ENCODE results near the gene PRR5L.

The PRR5L gene

DNA sequence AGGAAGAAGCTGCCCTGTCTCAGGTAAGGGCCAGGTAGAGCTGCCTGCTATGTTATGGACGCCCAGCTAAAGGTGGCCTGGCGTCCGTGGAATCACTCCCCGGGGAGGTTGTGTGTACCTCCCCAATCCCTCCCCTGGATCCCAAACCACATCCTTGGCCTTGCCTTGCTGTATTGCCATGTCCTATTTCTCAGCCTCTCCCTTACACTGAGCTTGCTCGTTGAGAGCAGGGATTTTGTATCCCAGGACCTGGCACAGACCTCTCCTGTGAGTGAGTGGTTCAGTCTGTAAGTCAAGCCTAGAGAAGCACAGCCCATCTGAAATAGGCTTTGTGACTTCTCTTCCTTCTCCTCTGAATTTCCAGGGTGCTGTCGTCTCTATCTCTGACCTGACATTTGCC lies 160.1 kb downstream of the PRR5L start:
- TF ChIP-seq, protein P1, sequence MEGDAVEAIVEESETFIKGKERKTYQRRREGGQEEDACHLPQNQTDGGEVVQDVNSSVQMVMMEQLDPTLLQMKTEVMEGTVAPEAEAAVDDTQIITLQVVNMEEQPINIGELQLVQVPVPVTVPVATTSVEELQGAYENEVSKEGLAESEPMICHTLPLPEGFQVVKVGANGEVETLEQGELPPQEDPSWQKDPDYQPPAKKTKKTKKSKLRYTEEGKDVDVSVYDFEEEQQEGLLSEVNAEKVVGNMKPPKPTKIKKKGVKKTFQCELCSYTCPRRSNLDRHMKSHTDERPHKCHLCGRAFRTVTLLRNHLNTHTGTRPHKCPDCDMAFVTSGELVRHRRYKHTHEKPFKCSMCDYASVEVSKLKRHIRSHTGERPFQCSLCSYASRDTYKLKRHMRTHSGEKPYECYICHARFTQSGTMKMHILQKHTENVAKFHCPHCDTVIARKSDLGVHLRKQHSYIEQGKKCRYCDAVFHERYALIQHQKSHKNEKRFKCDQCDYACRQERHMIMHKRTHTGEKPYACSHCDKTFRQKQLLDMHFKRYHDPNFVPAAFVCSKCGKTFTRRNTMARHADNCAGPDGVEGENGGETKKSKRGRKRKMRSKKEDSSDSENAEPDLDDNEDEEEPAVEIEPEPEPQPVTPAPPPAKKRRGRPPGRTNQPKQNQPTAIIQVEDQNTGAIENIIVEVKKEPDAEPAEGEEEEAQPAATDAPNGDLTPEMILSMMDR (IDR thresholded peaks at IDR 0.05; ENCODE audit: low read depth, low read length, missing control alignments) = no peak
- H3K4me3 ChIP-seq (replicated peaks; ENCODE audit: low read depth, low read length) = no peak overlapping the region
- DNase-seq (ENCODE audit: extremely low read depth, low read depth) = no peak

DNA sequence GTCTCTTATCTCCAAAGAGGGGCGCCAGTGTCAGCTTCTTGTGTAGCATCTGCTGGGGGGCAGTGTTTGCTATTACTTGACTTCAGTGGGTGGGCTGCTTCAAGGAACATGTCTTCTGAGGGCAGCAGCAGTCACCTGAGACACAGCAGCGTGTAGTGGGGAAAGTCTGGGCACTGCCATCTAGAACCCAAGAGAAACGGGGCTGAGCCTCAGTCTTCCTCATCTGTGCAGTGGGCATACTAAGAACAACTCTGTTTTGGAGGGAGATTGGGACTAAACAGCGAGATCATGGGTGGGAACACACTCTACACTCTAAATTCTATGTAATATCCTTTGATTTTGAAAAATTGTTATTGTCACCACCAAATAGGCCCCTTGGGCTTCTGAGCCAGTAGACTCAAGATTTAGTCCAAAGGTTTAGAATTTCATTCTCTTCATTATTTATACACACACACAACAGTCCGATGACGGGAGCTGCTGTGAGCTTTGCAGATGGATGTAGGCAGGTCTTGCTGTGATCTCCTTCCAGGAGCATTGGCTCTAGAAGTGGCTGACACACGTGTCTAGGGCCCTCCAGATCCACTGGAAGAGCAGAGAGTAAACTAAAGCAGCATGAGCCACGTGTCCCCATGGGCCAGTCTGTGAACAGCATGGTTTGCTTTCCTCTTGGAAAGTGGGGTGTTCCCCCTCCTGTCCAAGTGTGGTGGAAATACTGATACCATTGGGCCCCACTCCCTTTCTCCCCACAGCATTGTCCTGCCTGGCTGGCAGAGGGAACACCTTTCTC lies 162.2 kb downstream of the PRR5L start:
- DNase-seq (ENCODE audit: extremely low read depth, low read depth) = no peak
- TF ChIP-seq, protein P1 (IDR thresholded peaks at IDR 0.05; ENCODE audit: low read depth, low read length, missing control alignments) = no peak
- no peak overlapping the region for H3K4me3 ChIP-seq (replicated peaks; ENCODE audit: low read depth, low read length)

DNA sequence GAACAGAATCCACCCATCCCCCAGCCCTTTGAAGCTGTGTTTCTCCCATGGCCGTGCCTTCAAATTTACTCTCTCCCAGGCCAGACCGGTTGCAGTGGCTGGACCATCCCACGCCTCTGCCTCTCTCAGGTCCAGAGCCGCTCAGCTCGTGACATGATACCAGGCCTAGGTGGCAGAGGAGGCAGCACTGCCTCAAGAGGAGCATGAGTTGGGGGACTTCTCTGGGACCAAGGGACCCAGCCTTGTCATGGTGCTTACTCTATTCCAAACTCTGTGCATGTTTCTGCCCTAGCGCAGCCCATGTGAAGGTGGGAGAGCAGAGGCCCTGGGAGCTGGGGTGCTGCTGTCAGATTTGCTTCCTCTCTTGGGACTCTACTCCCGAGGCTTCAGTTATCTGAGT lies 163.0 kb downstream of the PRR5L start:
- DNase-seq (ENCODE audit: extremely low read depth, low read depth) = no peak
- TF ChIP-seq, protein P1 (IDR thresholded peaks at IDR 0.05; ENCODE audit: low read depth, low read length, missing control alignments) = no peak
- H3K4me3 ChIP-seq (replicated peaks; ENCODE audit: low read depth, low read length) = no peak overlapping the region

DNA sequence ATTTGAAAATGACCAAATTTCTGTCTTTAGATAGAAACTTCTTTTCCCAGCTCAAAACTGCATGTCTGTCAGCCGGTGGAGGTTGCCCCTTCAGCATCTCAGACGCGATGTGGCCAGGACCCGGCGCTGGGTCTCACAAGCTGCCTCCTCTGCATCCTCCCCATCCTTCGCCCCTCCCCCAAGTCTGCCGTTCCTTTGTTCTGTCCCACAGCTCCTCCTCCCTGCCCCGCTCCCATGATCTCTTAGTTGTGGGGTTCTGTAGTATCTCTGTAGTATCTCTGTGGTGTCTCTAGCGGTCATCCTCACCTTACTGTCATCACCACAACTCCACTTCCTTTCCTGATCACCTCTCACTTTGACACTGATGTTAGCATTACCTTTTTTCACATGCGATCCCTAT lies 164.1 kb downstream of the PRR5L start:
- TF ChIP-seq, protein P1 (IDR thresholded peaks at IDR 0.05; ENCODE audit: low read depth, low read length, missing control alignments) = no peak
- H3K4me3 ChIP-seq (replicated peaks; ENCODE audit: low read depth, low read length) = no peak overlapping the region
- no peak for DNase-seq (ENCODE audit: extremely low read depth, low read depth)

DNA sequence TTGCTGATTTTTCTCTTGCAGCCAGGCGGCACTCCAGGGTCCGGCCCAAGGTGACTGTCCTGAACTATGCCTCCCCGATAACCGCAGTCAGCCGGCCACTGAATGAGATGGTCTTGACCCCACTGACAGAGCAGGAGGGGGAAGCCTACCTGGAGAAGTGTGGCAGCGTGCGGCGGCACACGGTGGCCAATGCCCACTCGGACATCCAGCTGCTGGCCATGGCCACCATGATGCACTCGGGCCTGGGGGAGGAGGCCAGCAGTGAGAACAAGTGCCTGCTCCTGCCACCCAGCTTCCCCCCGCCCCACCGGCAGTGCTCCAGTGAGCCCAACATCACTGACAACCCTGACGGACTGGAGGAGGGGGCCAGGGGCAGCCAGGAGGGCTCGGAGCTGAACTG lies 166.2 kb downstream of the PRR5L start:
- no peak for DNase-seq (ENCODE audit: extremely low read depth, low read depth)
- TF ChIP-seq, protein P1 (IDR thresholded peaks at IDR 0.05; ENCODE audit: low read depth, low read length, missing control alignments) = no peak
- no peak overlapping the region for H3K4me3 ChIP-seq (replicated peaks; ENCODE audit: low read depth, low read length)

DNA sequence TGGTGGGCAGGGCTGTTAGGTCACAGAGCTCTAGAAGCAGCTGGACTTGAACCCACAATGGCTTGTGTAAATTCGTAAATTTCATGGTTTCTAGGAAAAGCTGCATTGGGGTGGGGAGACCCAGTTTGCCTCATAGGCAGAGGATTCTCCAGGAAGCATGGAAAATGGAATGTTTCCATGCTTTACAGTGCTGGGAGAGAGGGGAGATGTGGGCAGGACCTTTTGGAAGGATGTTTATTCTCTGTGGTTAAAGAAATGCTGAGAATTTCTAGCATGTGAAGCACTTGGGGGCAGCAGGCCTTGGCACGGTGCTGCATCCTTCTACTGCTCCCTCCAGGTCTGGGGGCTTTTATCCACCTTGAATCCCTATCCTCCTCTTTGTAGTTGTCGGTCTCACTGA lies 167.7 kb downstream of the PRR5L start:
- TF ChIP-seq, protein P1 (IDR thresholded peaks at IDR 0.05; ENCODE audit: low read depth, low read length, missing control alignments) = no peak
- no peak for DNase-seq (ENCODE audit: extremely low read depth, low read depth)
- H3K4me3 ChIP-seq (replicated peaks; ENCODE audit: low read depth, low read length) = no peak overlapping the region

DNA sequence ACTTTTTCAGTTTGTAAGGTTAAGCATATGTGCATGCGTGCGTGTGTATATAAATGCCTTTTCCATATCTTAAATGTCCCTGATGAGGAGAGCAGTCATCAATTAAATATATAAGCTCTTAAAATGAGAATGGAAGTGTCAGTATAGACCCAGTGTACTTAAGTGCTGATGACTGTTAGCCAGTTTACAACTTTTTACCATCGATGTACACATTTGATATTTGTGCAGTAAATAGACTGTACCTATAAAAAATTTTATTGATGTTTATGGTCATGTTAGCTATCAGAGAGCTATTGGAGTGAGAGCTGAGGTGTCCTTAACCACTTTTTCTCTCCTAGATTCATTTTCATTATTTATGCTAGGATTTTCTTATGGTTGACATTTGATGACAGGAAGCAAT lies 168.6 kb downstream of the PRR5L start:
- TF ChIP-seq, protein P1 (IDR thresholded peaks at IDR 0.05; ENCODE audit: low read depth, low read length, missing control alignments) = no peak
- no peak for DNase-seq (ENCODE audit: extremely low read depth, low read depth)
- no peak overlapping the region for H3K4me3 ChIP-seq (replicated peaks; ENCODE audit: low read depth, low read length)
